ENCODE data around the gene RTL1.

Gene RTL1

DNA sequence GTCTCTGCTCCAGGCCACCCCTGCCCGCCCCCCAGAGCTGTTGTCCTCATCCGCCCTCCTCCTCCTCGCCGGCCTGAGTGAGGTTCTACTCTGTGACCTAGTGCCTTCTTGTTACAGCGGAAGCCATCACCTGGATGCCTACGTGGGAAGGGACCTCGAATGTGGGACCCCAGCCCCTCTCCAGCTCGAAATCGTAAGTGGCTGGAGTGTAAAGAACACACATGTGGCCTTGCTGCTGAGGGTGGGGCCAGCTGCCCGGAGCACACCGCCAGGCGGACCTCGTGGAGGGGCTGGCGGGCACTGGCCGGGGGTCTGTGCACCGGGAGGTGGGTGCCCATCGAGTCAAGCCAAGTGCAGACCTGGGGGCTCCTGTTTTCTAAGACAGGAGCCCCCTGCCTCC is 58.2 kb downstream of the RTL1 start:
- DNase-seq, result no peak

DNA sequence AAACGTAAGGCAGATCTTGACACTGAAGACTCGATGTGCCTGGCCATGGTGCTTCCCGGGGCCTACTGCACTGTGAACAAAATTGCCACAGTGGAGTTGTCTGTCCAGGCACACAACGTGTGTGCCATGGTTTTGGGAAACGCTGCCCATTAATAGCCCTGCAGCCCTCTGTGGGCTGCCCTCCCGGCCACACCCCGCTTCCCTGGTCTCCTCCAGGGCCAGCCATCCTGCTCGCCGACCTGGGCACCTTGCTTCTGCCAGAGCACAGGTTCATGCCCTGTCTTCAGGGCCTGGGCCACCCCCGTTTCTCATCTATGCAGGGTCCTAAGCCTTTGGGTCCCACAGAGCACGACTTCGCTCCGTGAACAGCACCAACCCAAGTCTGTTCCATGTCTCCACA is 58.7 kb downstream of the RTL1 start:
- no peak for DNase-seq

DNA sequence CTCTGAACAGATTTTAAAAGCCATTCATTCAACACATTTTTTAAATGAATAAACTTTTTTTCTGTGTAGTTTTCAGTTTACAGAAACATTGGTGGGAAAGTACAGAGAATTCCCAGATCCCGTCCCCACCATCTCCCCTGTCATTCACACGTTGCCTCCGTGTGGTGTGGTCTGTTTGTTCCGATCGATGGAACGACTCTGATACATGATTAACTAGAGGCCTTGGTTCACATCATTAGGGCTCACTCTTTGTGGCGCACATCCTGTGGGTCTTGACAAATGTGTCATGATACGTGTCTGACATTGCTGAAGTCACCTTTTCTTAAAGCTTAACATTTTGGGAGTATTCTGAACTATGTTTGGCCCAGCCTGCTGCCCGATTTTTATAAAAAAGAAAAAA is 59.1 kb downstream of the RTL1 start:
- no peak for DNase-seq

DNA sequence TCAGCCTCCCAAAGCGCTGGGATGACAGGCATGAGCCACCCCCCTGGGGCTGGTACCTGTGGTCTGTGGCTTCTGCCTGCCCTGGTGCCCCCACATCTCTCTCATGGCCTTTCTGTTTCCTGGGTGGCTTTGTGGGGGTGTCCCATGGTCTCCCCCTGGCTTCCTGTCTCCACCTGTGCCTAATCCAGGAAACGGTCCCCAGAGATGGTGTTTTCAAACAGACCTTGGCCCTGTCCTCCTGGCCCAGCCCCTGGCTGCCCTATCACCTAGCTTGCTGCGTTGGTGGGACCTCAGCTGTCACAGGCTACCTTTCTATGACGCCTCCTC is 59.5 kb downstream of the RTL1 start:
- no peak for DNase-seq

DNA sequence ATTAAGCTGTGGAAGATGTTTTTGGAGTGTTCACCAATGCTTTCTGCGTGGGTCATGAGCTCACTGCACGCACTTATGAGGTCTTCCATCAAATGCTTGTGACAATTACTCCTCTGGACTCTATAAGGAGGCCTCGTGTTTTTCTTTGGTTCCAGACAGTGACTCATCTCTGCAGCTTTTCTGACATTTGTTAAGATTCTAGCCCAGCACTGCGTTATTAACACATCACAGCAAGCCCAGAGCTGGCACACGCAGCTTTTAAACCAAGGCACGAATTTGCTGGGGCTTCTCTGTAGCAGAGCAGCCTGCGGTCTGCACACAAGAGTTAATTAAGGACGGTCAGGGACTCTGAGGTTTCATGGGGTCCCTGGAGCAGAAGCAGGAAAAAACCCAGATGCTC is 60.7 kb downstream of the RTL1 start:
- DNase-seq, result no peak

DNA sequence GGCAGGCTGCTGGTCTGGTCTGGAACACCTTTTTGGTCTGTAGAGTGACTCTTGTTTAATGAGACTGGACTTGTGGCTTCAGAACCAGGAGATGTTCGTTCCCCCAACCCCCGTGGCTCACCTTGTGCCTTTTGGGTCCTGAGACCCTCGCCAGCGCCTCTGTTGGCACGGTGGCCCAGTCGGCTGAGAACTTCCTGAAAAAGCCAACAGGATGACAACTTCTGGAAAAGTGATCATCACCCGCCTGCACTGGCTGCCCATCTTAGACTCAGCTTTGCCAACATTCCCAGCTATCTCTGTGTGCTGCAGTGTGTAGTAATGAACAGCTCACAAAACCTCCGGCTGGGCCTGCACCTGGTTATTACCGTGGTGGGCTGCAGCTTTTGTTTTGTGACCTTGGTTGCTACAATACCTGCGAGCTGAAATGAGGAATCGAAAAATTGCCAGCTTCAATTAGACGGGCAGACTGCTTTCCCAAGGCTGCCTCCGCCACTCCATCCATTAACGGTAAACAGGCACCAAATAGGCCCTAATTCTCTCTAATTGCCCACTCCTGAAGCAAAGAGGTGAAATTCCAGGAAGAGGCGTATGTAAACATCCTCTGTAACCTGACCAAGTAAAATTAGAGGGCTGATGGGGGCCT is 61.6 kb downstream of the RTL1 start:
- DNase-seq, result no peak

DNA sequence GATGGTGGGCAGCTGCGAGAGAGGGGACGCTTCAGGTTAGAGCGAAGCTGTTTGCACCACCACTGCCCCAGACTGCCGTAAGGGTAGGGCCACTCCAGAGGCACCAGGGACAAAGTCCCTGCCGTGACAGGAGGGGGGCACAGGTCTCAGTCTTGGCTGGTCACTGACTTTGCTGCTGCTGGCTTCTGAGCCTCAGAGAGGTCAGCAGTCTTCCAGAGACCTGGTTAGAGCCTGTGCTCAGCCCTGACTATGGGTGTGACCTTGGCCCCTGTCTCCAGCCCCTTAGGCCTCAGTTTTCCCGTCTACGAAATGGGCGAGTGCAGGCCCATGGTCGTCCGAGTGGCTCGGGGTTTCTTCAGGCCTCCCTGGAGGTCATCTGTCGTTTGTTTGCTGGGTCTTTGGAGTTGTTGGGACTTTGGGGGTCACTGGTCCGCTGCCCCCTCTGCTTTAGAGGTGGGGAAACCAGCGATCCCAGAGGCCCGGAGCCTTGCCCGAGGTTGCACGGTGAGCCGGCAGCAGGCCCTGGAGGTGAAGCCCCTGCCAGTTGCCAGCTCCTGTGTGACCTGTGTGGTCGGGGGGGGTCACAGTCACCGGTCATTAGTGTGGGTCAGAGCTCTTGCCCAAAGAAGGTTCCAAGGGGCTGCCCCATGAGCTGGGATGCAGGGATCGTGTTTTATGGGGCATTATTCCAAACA is 62.3 kb downstream of the RTL1 start:
- DNase-seq, result no peak

DNA sequence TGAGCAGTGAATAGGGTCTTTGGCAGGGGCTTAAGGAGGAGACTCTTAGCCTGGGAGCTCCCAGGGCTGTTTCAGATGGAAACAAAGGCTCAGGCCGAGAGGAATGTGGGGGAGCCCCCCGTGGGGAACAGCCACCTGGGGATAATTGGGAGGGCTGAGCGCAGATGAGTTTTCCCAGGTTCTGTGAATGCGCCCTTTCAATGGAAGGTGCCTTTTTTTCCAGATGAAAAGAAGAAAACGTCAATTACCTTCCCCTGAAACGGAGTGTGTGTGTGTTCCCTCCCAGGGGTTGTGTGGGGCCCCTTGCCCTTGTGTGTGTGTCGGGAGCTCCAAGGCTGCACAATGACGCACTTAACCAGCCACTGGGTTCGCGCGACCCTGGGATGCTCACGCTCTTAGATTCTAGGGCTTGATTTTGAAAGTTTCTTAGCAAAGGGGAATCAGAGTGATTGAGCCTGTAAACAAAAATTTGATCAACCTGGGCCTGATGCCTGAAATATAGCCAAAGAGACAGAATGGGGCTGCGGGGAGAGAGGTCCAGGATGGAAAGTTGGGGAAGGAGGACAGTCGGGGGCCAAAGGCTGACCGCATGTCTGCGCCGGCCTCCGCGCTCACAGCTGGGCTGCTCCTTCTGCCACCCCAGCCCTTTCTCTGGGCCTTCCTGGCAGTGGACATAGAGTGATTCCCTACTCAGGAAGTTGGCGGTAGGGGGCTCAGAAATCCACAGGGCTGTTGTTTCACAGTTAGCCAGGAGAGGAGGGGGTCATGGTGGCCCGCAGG is 63.0 kb downstream of the RTL1 start:
- DNase-seq, result no peak

DNA sequence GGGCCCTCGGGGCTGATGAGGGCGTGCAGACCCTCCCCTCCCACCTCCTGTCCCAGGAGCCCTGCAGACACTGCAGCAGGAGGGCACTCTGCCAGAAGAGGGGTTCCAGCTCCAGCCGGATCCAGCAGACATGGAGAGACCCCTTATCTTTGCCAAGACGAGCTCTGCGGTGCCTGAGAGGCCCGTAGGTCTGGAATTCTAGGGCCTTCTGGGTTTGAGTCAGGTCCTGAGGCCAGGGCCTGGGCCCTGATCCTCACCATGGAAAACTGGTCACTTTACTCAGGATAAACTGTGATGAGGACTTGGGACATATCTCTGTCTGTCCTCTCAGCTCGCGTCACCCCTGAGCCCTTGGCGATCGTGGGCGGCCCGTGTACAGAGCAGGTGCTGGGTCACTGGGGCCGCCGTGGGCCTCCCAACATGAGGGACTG is 63.8 kb downstream of the RTL1 start:
- no peak for DNase-seq

DNA sequence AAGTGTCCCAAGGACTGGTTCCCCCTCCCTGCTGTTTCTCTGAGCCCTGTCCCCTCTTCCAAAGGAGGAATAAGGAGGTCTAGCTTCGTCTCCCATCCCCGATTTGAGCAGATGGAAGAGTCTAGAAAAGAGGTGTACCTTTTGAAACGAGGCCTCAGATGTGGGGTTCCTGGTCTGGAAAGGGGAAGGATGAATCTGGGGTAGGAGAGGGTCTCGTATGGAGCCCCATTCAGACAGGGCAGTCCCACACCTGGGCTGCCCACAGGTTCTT is 64.3 kb downstream of the RTL1 start:
- no peak for DNase-seq

DNA sequence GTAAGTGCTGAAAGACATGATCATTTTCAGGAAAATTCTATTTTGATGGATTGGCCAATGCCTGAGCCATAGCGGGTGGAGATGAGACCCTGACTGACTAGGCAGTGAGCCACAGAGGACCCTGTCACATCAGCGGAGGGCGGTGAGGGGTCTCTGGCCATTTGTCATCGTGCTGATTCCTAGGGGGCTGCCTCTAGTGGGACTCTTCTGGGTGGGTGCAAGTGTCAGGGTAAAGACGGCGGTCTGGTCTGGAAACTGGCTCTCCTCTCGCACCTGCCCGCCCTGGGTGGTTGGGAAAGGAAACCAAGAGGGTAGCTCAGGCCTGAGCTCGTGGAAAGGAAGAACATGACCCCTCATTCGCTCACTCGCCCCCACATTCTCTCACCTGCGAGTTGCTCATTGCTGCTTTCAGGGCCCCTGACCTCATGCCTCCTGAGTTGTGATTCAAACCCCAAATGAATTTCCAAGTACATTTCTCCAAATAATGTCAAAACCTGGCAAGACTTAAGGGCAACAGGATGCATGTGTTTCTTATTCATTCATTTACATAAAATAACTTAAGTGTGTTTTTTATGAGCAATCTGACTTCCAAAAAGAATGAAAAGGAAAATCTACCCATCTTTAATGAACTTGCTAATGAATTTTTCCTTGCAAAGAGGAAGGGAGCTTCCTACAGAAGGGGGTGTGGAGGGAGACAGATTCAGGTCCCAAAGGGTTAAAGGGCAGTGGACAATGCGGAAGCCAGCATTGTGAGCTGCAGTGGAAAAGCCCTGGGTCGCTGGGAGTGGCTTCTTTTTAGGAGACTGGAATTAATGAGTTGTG is 64.8 kb downstream of the RTL1 start:
- no peak for DNase-seq

DNA sequence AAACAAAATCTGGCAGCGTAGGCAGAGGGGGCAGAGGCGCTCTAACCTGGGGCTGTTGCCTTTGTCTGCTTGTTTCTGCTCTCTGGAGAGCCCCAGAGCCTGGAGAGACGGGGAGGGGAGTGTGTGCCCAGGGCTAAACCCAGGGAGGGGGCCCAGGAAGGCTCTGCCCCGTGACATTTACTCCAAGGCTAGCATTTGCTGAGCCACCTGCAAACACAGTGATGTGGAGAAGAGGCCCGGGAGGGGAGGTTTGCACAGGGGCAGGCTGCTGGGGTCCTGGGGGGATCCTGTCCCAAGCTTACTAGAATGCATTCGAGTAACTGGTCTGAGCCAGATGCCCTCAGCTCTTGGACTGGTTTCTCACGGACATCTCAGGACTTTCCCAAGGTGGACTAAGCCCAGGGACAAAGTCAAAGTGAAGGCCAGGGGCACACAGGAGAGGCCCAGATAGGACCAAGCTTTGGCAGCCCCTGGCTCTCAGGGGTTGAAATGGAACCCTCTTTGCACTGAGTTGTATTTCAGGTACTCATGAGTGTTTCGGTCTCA is 65.6 kb downstream of the RTL1 start:
- DNase-seq, result no peak

DNA sequence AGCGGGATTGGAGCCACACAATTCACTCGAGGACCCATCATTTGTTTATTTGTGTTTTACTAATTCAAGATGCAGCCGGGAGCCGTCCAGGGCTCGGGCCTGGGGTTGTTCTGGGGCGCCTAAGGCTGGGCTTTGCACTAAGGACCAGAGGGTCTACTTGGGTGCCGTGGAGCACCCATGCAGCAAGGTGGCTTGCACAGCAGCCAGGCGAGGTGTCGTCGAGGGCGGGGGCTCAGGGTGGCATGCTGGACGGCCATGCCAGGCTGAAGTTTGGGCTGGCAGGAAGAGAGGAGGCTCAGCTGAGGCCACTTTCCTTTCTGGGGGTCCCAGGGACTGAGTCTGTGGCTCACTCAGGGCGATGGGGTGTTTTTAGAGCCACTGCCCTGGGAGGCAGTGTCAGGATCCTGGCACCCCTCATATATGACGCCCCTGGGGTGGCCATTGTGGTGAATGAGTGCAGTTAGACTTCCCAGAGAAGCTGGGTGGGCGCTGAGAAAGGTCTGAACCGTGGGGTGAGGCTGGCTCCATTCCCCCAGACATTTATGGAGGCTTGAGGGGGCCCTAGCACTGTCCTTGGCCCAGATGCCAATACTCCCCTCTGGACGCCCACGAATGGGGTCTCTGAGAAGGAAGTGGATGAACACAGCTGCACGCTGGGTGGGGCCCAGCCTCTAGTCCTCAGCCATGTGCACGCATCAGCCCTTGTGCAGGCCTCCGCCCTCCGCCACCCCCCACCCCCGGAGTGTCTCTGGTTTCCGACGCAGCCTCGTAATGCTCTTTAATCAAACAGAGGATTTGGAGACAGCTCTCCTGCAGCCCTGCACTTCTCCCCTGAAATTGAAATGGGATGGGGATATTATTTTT is 66.3 kb downstream of the RTL1 start:
- no peak for DNase-seq

DNA sequence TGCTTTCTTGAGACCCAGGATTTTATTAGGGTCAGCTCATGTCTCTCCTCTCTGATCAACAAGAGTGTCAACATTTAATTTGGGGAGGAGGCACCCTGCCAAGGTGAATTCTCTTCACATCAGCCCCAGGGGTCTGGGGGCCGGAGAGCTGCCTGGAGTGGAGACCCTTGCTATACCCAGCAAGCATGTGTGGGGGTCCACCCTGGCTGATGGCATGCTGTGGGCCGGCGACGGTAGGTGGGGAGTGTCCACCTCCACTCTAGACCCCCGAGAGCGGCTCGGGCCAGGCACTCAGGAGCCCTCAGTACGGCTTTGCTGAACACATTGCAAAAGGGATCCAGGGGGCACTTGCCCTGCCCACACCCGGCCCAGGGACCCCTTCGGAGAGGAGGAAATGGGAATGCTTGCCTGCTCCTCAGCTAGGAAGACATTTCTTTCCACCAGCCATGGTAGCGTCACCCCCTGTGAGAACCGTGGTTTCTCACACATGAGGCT is 67.2 kb downstream of the RTL1 start:
- DNase-seq, result no peak

DNA sequence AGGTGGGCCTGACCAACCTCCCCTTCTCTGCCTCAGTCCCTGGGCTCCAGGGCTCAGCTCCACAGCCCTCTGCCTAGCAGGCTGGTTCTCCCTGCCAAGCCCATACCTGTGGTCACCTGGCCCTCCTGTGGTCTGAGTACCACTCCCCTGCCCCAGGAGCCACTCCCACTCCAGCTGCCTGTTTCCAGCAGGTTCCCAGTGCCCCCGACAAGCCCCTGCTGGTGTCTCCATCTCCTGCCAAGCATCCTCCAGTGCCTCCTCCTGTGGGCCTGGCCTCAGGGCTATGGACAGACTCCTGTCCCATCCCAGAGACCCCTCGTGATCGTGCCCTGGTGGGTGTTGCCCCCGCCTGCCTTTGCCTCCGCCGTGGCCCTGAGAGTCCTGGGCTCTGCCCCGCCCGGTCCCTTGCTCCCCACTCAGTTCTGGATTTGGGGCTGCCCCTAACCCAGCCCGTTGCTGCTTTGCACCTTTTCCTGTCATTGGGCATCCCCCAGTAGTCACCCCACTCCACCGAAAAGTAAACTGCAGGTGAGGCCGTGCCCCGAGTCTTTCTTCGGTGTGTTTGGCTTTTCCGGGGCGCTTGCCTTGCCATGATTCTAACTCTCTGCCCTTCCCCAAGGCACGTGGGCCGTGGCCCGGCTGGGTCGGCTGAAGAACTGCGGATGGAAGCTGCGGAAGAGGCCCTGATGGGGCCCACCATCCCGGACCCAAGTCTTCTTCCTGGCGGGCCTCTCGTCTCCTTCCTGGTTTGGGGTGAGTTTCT is 67.8 kb downstream of the RTL1 start:
- no peak for DNase-seq

DNA sequence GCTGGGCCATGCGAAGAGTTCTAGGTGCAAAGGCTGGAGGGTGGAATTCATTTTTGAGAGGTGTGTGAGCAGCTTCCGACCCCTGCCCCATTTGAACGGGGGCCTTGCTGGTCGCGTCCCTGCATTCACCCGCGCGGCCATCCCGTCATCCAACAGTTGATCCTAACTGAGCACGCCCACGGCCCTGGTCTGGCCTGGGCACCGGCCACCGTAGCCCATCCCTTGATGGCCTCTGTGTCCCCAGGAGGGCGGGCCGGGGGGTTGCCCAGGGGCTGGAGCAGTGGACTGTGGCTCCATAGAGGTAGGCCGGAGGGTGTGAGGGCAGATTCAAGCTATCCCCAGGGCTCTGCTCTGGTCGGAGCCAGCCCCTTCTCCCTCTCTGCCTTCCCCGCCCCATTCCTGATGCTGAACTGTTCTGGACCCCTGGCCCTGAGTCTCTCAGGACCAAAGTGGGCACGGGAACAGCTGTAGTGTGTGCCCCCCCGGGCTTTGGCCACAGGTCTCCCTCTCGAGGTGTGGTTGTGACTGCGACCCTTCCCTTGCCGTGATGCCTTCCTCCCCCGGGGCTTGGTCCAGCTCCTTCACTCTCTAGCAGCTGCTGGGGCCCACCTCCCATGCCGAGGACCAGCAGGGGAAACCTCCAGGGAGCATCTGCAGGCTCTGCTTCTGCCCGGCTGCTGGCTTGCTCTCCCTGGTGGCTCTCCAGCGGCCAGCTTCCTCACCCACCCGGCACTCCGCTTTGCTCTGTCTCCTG is 68.6 kb downstream of the RTL1 start:
- DNase-seq, result no peak

DNA sequence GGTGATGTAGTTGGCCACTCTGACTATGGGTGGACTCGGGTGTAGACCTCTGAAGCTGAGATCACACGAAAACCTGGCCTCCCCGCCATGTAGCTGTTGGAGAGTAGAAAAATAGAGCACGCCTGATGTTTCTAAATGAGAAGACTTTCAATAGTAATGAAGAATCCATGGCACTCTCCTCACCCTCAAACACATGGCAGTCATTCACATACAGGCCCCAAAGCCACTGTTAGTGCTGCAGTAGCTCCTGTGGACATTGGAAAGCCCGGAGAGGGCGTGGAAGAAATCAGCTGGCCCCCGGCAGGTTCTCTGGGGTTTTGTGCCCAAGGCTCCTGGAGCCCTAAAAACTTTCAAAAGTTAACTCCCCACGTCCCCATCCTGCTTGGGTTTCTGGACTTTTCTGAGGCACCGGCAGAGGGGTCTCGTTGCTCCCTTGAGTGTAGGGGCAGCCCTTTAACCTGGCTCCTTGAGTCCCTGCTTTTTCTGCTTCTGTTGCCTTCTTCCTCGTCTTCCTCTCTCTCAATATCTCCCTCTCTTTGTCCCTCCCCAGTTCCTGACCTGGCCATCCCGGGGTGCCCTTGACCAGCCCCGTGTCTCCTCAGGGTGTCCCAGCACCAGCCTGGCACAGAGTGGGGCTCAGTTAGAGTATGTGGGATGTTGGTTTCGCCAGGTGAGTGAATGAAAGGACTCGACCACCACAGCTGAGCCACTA is 69.3 kb downstream of the RTL1 start:
- no peak for DNase-seq

DNA sequence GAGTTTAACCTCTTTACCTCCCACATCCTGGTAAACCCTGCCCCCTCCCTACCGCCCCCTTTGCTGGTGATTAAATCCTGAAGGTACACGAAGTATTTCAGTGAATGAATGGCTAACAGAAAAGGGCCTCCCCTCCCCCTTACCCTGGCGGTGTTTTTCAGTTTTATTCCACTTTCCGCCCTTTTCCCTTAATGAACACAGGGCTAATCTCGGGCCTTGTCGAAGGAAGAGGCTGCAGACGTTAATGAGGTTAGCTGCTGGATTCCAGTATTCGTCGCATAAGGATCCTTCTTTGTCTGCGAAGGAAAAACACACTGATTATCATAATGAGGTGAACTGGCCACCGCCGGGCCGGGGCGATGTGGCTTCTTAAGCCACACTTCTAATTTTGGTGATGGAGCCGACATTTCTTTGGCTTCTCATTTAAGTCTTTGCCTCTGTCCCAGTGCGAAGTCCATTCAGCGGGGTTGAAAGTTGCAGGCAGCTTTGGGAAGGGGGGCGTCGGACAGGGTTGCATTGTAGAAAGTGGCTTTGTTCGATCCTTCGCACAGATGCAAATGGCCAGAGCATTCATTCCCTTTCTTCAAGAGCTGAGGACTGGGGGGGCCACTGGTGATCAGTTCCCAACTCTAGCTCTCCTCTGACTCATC is 71.1 kb downstream of the RTL1 start:
- DNase-seq, result no peak

DNA sequence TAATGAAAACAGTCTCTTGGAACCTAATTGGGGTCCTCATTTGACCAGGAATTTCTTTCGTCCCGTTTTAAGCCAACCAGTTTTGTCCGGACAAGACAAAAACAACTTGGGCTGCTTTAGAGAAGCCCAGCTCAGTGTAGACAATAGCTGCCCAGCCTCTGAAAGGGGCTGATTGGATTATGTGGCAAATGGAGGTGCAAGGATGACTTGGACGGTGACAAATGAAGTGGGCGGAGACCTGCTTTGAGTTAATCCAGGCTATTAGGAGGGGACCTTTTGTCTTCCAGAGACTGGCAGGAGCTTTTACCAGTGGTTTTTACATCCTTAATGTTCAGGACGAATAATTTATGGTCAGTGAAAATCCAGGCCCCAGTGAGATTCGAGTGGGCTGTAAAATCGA is 72.8 kb downstream of the RTL1 start:
- DNase-seq, result no peak

All from GF-D8 (cell line).